SU-DHL-6 (cell line): ENCODE data around the gene ZNF22.

ENCODE experiments used
- EZH2phosphoT487 ChIP-seq: fragments of 200-600 bp; sonication (generic), shearing (Covaris generic); conservative IDR thresholded peaks from 2 replicates; pipeline ENCODE4 v1.6.1; 2018; ENCODE audit warnings: mild to moderate bottlenecking, antibody characterized with exemption, low read length, moderate library complexity, mixed read lengths
- TF ChIP-seq, protein P1 (sequence below): fragments of 200-600 bp; sonication (generic); IDR thresholded peaks from one replicate; pipeline ENCODE4 v1.5.1; 2017; ENCODE audit warnings: antibody characterized with exemption, mild to moderate bottlenecking, low read length, moderate library complexity; ENCODE audit not compliant: insufficient read depth, poor library complexity, severe bottlenecking

DNA sequence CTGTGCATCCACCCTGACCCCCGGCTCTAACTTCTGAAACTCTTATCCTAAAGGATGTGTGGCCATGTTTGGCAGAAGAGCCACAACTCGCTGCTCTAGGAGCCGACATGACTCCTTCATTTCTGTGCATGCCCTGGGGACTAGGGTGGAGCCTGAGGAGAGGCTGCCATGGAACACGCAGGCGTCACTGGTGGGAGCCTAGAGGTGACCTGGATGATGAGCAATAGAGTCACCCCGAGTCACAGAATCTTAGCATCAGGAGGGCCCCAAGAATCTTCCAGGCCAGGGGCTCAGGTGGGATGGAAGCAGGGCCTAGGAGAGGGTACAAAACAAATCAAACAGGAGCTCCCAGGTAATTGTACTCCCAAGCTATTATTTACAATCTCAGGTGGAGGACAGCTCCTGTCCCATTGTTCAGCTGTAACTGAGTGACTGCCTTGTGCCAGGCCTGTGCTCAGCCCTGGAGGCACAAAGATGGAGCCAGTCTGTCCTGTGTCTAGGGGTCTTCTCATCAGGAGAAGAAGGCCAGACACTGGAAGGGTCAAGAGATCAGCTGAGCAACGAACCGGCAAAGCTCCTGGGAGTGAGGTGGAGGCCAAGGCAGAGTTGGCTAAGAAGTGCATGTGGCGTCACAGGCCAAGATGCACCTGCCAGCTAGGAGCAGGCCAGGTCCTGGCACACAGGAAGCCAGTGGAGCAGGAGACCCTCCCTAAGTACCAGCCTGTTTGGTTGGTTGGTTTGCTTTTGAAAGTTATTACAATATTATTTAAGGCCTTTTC, 5.8 kb upstream of the ZNF22 start:
- TF ChIP-seq, protein P1, sequence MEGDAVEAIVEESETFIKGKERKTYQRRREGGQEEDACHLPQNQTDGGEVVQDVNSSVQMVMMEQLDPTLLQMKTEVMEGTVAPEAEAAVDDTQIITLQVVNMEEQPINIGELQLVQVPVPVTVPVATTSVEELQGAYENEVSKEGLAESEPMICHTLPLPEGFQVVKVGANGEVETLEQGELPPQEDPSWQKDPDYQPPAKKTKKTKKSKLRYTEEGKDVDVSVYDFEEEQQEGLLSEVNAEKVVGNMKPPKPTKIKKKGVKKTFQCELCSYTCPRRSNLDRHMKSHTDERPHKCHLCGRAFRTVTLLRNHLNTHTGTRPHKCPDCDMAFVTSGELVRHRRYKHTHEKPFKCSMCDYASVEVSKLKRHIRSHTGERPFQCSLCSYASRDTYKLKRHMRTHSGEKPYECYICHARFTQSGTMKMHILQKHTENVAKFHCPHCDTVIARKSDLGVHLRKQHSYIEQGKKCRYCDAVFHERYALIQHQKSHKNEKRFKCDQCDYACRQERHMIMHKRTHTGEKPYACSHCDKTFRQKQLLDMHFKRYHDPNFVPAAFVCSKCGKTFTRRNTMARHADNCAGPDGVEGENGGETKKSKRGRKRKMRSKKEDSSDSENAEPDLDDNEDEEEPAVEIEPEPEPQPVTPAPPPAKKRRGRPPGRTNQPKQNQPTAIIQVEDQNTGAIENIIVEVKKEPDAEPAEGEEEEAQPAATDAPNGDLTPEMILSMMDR, result no peak
- no peak for TF ChIP-seq EZH2phosphoT487
